ENCODE measurements around the gene COPS6.
A peak's percentile ranks its signal among the peaks of the same experiment; 100 is the strongest.

COPS6 gene

GRCh38 chr7:100119072-100119969, 30.6 kb downstream of the COPS6 start, which contains the start of the genes CNPY4 and TAF6:
Gene CNPY4, plus strand, starts transcription at chr7:100119634. Its CDS starts 111 bp downstream, at chr7:100119745.
Gene TAF6, minus strand, starts transcription at chr7:100119358. Its CDS starts 5,149 bp downstream, at chr7:100114209.
- TF ChIP-seq CSDC2 (CRISPR knock-in tag; IDR thresholded peaks at IDR 0.05) = 0 out of 2 replicates have a peak, but pooled peaks have one; percentile 50
- no peak for TF ChIP-seq ZNF8 (CRISPR knock-in tag; IDR thresholded peaks at IDR 0.05)
- peak; percentile 13; the same call in 1 of the 2 replicates for TF ChIP-seq PATZ1 (CRISPR knock-in tag; IDR thresholded peaks at IDR 0.05; ENCODE audit: borderline replicate concordance)
- peak; percentile 85 for ATAC-seq

GRCh38 chr7:100119970-100120732, 31.4 kb downstream of the COPS6 start:
- ATAC-seq = peak; percentile 83
- TF ChIP-seq ZFP30 (CRISPR knock-in tag; IDR thresholded peaks at IDR 0.05) = no peak
- TF ChIP-seq ZNF8 (CRISPR knock-in tag; IDR thresholded peaks at IDR 0.05) = no peak

- TF ChIP-seq ZNF565 (CRISPR knock-in tag; conservative IDR thresholded peaks at IDR 0.05; ENCODE audit: low read depth) (no peak), CREB5 (CRISPR knock-in tag; IDR thresholded peaks at IDR 0.05; ENCODE audit: low read depth) (no peak), ARNTL (CRISPR knock-in tag; IDR thresholded peaks at IDR 0.05; ENCODE audit: borderline replicate concordance, low read depth) (no peak), GLIS3 (CRISPR knock-in tag; IDR thresholded peaks at IDR 0.05) (no peak), OSR1 (CRISPR knock-in tag; IDR thresholded peaks at IDR 0.05) (no peak), ZC3H10 (CRISPR knock-in tag; IDR thresholded peaks at IDR 0.05) (no peak), ESRRG (CRISPR knock-in tag; IDR thresholded peaks at IDR 0.05) (no peak), RARB (CRISPR knock-in tag; IDR thresholded peaks at IDR 0.05) (no peak), ZFP3 (CRISPR knock-in tag; IDR thresholded peaks at IDR 0.05) (no peak), TCF4 (CRISPR knock-in tag; IDR thresholded peaks at IDR 0.05; ENCODE audit: borderline replicate concordance) (no peak), BACH2 (CRISPR knock-in tag; IDR thresholded peaks at IDR 0.05; ENCODE audit: borderline replicate concordance) (no peak), TSHZ2 (CRISPR knock-in tag; IDR thresholded peaks at IDR 0.05) (no peak), ZNF70 (CRISPR knock-in tag; IDR thresholded peaks at IDR 0.05) (no peak), CSRNP3 (CRISPR knock-in tag; IDR thresholded peaks at IDR 0.05) (no peak), SNAI2 (CRISPR knock-in tag; IDR thresholded peaks at IDR 0.05) (no peak), ZNF8 (CRISPR knock-in tag; IDR thresholded peaks at IDR 0.05) (no peak)
- no peak for ATAC-seq
Measured at GRCh38 chr7:100120733-100121036, 31.9 kb downstream of the COPS6 start.

GRCh38 chr7:100122067-100122466, 33.3 kb downstream of the COPS6 start:
- no peak for ATAC-seq
- TF ChIP-seq GLIS3 (CRISPR knock-in tag; IDR thresholded peaks at IDR 0.05) (no peak), CREB5 (CRISPR knock-in tag; IDR thresholded peaks at IDR 0.05; ENCODE audit: low read depth) (no peak), CSRNP3 (CRISPR knock-in tag; IDR thresholded peaks at IDR 0.05) (no peak), PATZ1 (CRISPR knock-in tag; IDR thresholded peaks at IDR 0.05; ENCODE audit: borderline replicate concordance) (no peak), ZFP30 (CRISPR knock-in tag; IDR thresholded peaks at IDR 0.05) (no peak)

Data from SK-N-SH treated with all-trans-retinoic acid at 6 μM for 48 hours (cell line).